ENCODE measurements around the gene PTK6.
"Not testable (repeated sequence)": the region's sequence is repeated elsewhere in the genome, so short reads cannot be mapped to it uniquely, and the experiment has no call there.

Gene PTK6

DNA sequence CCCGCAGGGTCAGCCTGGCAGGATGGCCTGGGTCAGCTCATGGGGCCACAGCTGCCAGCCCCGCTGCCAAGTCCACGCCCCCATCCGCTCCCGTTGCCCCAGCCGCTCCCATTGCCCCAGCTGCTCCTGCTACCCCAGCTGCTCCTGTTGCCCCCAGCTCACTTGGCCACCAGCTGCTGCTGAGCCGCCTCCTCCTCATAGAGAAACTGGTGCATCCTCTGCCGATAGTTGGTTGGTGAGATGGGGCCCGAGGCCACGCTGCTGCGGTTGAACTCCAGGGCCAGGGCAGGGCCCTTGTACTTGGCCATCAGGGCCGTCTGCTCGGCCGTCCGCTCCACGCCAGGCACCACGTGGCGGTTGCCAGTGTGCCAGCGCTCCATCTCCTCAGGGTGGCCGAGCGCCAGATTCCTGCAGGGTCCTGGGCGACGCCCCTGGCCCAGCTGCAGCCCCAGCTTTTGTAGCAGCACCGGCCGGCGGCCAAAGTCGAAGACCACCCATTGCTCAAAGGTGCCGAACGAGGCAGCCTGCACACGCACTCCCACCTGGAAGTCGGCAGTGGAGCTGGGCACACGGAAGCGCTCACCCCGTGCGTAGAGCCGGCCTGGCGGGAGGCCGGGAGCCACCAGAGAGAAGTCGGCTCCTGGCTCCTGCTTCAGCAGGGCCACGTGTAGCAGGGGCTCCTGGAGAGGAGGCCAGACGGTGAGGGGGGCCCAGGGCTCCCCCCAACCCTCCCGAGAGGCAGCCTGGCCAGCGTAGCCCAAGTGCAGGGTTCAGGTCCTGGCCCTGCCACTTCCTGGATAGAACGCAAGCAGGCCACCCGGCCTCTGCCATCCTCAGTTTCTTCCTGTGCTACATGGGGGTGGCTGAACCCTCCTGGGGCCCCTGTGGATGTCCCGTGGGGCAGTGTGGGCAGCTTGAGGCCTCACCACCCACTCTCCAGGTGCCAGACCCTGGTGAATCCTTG is 32.1 kb upstream of the PTK6 start:
- no peak for DNase-seq (ENCODE audit: low read depth in 2 of 2)

DNA sequence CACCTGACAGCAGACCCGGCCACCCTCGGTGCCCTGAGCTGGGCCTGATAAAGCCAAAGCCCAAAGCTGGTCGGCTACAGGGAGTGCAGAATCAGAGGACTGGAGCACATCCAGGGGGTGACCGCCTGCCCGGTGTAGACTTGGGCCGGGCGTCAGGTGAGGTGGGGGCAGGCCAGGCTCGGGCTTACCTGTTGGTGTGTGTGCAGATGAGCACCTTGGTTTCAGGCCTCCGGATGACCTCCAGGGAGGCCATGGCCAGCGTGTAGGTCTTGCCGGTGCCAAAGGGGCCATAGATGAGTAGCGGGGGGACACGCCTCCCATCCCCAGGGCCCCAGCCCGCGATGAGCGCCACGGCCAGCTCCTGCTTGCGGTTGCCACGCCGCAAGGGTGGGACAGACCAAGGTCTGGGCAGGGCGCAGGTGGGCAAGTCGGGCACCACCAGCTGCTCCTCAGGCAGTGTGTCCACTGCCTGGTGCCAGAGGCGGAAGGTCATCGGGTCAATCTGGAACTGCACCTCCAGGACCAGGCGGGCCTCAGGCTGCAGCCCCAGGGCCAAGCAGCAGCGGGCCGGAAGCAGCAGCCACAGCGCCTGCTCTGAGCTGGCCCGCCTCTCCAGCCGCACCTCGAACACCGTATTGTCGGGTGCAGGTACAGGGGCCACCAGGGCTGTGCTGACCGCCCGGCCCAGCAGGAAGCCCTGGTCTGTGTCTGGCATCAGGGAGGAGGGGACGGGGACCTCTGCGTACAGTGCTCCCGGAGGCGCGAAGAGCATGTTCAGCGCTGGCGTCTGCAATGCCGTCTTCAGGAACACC is 31.2 kb upstream of the PTK6 start:
- no peak for DNase-seq (ENCODE audit: low read depth in 2 of 2)

DNA sequence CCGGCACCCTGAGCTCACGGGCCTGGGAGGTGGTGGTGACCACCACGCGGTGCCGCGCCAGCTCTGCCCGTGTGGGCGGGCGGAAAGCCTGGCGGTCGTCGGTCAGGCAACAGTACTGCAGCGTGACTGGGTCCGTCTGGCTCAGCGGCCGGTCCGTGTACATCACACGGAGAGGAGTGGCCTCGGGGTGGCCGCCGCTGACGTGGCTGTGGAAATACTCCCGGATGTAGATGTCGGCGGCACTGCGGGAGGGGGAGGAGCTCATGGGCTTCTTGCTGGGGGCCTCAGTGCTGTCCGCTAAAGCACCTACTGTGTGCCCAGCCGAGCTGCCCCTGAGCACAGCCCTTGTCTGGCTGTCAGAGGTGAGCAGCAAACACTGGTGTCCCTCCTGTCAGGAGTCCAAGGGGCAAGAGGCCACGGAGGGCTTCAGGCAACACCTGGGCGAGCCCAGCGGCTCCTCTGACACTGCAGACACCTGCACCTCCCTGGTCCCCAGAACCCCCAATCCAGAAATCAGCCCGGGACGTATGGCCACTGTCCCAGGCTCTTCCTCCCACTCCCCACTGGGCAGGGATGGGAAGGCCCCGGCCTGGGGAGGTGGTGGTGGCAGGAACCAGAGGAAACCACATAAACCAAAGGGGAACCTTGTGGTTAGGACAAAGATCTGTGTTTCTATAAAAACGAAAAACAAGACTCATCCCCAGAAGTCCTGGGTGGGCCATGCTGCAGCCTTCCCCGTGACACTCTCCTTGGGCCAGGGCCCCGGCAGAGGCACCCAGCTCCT is 30.4 kb upstream of the PTK6 start:
- peak in 1 of 2 donors; percentile 40 for DNase-seq (ENCODE audit: low read depth in 2 of 2)

GRCh38 chr20:63567136-63567385 is 29.9 kb upstream of the PTK6 start:
- no peak for DNase-seq (ENCODE audit: low read depth in 2 of 2)

DNA sequence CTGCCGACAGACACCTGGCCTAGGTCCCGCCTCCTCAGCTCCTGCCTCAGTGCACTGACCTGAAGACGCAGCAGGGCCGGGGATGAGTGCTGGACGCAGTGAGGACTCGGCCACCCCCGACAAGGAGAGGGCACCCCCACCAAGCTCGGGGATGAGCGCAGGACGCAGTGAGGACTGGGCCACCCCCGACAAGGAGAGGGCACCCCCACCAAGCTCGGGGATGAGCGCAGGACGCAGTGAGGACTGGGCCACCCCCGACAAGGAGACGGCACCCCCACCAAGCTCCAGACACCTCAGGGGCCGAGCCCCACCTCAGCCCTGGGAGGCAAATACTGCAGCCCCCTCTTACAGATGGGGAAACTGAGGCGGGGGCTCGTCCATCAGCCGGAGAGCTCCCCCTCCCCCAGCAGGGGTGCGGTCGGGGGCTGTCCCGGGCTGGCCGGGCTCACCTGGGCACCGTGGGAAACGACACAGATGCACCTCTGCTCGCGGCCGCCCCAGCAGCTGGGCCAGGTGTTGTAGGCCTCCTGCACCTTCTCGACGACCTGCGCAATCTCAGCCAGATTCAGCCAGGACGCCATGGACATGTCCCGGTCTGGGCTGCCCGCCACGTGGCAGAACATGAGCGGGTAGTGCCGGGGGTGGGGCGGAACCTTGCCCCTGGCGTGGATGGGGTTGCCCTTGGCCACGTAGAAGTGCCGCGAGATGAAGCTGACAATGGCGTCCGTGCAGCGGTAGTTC is 29.4 kb upstream of the PTK6 start:
- no peak for DNase-seq (ENCODE audit: low read depth in 2 of 2)

- DNase-seq (ENCODE audit: low read depth in 2 of 2) = no peak
These were observed 28.6 kb upstream of the PTK6 start for GRCh38 chr20:63565699-63566335.

- no peak for DNase-seq (ENCODE audit: low read depth in 2 of 2)
These were observed 28.0 kb upstream of the PTK6 start for GRCh38 chr20:63565021-63565698.

GRCh38 chr20:63564036-63564810 is 27.0 kb upstream of the PTK6 start:
- no peak for DNase-seq (ENCODE audit: low read depth in 2 of 2)

- no peak for DNase-seq (ENCODE audit: low read depth in 2 of 2)
These were observed 26.2 kb upstream of the PTK6 start for GRCh38 chr20:63563225-63563935.

DNA sequence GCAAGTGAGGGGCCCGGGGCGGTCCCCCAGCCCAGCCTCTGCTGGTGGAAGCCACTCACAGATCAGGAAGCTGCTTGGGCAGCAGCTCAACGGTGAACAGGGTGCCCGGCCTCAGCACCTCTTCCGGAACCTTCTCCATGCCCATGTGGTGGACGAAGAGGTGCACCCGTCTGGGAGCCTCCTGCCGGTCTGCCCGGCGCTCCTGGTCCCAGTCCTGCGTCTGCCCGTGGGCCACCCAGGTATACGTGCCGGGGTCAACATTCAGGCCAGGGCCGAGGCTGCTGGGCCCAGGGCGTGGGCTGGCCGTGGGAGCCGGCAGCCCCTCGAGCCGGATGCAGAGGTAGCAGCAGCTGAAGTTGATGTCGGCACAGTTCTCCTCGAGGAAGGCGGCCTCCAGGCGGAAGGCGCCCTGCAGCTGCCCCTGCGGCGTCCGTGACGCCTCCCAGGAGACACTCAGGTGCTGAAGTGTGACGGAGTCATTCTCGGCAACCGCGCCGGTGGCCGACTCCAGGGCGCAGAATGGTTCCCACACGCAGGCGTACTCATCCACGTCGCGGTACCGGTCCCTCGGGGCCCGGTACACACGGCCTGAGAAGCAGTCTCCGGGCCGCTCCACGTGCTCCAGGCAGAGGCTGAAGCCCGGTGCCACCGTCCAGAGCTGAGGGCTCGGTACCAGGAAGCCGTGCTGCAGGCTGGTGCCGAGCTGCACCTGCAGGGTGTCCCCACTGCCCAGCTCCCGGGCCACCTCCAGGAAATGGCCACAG is 25.5 kb upstream of the PTK6 start:
- no peak for DNase-seq (ENCODE audit: low read depth in 2 of 2)

DNA sequence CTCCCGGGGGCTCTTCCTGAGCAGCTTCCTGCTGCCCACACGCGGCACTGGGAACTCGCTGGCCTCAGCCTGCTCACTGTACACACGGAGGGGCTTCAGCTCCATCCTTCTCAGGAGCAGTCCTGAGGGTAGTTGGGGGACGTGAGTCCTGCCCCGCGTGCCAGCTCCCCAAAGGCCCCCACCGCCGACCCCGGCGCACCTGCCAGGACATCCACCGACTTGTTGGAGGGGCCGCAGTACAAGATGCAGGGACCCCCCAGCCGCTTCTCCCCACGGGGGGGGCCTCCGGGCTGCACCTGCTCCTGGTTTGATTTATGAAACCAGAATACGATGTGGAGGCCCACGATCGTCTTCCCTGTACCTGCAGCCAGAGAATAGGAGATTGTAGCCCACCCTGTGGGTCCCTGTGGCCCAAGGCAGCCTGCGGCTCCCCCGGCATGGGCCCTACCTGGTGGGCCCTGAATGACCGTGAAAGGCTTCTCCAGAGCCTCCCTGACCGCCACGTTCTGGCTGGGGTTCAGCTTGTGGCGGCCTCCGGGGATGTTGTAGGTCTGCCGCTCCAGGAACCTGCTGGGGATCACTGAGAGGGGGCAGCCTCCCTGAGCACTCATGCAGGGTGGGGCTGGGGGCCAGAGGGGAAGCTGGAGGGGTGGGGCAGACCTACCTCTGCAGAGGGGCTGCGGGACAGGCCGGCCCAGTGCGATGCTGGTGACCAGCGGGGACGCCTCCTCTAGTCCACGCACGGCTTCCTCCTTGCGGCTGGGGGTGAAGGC is 24.6 kb upstream of the PTK6 start:
- no peak for DNase-seq (ENCODE audit: low read depth in 2 of 2)

- DNase-seq (ENCODE audit: low read depth in 2 of 2) = no peak
These were observed 23.9 kb upstream of the PTK6 start for GRCh38 chr20:63560856-63561609.

DNA sequence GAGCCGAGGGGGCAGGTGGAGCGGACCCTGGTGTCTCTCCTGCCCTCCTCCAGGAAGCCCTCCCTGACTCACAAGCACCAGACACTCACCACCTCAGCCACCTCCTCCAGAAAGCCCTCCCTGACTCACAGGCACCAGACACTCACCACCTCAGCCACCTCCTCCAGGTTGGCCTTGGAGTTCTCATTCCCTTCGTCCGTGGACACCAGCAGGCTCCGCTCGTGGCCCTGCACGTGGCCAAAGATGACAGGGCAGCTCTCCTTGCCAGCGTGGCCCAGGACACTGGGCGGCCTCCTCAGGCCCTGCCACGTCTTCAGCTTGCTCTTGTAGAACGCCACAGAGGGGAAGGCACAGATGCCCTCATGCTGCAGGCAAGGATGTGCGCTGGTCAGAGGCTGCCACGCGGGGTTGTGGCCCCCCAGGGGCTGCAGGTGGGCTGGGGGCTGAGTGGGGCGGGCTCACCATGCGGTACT is 23.2 kb upstream of the PTK6 start:
- no peak for DNase-seq (ENCODE audit: low read depth in 2 of 2)

DNA sequence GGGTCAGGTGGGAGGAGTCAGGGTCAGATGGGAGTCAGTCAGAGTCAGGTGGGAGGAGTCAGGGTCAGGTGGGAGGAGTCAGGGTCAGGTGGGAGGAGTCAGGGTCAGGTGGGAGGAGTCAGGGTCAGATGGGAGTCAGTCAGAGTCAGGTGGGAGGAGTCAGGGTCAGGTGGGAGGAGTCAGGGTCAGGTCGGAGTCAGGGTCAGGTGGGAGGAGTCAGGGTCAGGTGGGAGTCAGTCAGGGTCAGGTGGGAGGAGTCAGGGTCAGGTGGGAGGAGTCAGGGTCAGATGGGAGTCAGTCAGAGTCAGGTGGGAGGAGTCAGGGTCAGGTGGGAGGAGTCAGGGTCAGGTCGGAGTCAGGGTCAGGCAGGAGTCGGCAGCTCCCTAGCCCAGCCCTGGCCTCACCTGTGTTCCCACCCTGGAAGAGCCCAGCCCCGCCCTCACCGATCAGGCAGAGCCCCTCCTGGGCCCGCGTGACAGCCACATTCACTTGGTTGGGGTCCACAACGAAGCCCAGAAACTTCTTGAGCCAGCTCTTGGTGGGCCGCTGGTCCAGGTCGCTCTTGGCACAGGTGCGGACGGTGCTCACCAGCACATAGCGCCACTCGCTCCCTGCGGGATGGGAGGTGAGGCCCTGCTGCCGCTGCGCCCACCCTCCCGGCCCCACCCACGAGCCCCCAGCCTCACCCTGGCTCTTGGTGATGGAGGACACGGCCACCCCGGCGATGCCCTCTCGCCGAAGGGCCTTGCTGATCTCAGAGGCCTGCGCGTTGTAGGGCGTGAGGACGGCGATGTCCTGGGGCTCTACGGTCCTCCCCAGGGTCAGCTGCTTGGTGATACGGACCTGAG is 22.5 kb upstream of the PTK6 start:
- DNase-seq (ENCODE audit: low read depth in 2 of 2) = not testable (repeated sequence)

DNA sequence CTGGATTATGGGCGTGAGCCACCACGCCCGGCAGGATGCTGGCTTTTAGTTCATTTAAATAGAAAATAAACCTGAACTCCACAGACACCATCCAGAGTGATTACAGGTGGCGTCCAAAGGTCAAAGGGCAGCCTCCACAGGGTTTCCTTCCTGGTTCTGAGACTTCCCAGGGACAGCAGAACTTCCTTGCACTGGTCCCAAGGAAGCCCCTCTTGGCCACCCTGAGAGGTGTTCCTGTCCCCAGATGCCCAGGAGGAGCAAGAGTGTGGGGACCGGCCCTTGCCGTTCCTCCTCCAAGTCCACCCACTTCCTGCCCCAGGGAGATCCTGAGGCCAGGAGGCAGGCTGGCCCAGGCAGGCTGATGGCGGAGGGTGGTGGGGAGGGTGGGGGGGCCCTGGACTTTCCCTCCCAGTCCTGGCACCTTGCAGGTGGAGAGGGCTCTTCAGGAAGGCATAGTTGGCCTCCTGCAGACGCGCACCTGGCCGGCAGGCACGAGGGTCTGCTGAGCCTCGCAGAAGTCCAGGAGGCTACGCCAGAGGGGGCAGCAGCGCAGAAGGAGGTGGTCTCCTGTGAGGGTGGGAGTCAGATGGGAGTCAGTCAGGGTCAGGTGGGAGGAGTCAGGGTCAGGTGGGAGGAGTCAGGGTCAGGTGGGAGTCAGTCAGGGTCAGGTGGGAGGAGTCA is 21.8 kb upstream of the PTK6 start:
- DNase-seq (ENCODE audit: low read depth in 2 of 2) = no peak

Measured in activated CD8-positive, alpha-beta memory T cell treated with anti-CD3 and anti-CD28 coated beads for 4 hours (primary cell).